Cerebellar nuclear complex (tissue), 1 donor: ENCODE measurements around the gene ADD1.

ENCODE experiments used
- DNase-seq, 2 experiments: peaks; one replicate each; lab custom pipeline; 2025; lab: John Stamatoyannopoulos, UW

The ADD1 gene

GRCh38 chr4:2820216-2820982, 23.2 kb upstream of the ADD1 start:
- no peak for DNase-seq

GRCh38 chr4:2822461-2823300, 21.0 kb upstream of the ADD1 start:
- DNase-seq, result no peak

DNA sequence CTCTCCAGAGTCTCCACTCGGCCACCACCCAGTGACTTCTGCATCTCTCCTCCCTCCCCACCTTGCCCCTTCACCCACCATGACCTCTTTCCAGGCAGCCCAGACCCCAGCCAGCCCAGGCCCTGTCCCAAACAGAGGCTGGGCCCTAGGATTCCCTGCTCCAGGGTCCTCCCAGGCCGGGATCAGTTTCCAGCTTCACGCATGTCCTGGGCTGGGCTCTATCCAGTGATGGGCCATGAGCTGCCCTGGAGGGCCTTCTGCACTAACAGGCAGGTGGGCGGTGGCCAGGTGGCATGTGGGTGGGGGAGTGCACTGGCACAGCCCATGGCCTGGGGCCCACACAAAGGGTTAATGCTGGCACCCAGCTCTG, 20.4 kb upstream of the ADD1 start:
- no peak for DNase-seq

DNA sequence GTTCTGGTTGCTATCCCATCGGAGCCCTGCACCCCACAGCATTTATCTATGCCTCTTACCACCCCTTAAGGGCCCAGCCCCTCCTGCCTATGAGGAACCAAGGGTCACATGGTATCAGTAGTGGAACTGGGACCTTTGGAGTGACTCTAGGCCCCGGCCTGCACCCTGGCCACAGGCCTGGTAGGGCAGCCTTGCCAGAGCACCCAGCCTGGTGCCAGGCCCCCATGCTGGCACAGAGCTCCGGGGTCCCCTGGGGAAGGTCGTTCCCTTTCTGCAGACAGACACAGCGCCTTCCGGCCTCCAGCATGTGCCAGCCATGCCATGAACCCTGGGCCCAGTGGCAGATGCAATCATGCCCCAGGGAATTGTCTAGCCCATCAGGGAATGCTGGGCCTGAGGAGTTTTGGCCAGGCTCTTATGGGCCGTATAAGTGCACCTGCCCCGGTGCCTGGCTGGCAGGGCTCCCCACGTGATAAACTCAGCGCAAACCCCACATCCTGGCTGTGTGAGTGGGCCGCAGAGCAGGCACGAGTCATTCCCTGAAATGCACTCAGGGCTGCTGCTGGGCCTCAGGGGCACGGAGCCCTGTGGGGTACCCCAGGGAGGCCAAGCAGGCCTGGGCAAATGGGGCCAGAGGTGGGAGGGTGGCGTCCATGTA, 19.8 kb upstream of the ADD1 start:
- no peak for DNase-seq

GRCh38 chr4:2824329-2824835, 19.3 kb upstream of the ADD1 start:
- DNase-seq, result no peak

DNA sequence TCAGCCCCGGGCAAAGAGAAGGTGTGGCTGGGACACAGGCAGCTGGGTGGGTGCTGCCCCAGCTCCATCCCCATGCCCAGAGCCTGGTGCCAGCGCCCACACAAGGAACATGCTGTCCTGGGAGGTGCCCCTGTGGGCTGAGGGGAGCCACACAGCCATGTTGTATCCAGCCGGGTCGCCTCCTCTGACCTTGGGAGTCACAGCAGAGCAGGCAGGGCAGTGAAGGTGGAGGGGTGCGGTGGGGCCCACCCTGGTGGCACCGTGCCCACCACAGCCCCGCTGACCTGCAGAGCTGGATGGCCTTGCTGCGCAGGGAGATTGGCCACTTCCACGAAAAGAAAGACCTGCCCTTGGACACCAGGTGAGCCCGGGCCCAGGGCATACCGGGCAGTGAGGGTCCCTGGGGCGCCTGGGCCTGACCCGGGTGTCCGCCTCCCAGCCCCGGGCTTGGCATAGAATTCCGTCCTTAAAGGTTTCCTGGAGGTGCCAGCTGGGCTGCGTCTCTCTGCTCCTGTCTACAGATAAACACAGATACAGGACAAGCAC, 18.7 kb upstream of the ADD1 start:
- no peak for DNase-seq

GRCh38 chr4:2825740-2826139, 17.9 kb upstream of the ADD1 start:
- no peak for DNase-seq

- no peak for DNase-seq
These were observed 16.4 kb upstream of the ADD1 start for GRCh38 chr4:2827071-2827873.

DNA sequence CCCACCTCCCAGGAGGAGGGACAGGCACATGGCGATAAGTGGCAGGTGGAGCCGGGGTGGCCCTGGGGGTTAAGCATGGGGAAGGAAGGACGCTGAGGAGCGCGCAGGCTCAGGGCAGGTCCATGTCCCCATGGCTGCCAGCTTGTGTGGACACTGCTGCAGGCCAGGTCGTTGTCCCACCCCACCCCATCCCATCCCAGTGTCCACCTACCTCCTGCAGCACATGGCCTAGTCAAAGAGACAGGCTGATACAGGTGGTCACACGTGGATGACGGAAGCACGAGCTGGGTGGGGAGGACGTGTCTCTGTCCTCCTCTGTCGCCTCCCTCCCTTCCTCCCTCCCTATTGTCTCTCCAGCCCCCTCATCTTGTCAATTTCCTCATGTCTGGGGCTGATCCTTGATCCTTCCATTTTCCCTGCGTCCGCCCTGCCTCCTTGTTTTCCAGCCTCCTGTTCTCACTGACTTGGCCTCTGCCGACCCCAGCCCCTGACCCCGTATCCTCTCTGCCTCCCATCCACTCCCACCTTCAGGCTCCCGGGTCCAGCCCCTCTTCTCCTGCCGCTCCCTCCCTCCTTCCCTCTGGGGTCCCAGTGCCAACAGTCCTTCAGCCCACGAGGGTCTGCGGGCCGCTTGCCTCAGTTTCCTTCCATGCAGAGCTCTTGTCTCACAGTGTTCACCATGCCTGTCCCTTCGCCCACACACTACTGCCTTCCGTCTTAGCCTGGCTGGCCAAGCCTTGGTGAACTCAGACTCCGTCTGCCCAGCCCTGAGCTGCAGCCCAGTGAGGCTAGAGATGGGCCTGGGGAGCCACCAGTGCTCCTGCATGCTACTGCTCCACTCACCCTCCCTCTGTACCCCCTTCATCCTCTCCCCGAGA, 15.5 kb upstream of the ADD1 start:
- DNase-seq, result no peak

DNA sequence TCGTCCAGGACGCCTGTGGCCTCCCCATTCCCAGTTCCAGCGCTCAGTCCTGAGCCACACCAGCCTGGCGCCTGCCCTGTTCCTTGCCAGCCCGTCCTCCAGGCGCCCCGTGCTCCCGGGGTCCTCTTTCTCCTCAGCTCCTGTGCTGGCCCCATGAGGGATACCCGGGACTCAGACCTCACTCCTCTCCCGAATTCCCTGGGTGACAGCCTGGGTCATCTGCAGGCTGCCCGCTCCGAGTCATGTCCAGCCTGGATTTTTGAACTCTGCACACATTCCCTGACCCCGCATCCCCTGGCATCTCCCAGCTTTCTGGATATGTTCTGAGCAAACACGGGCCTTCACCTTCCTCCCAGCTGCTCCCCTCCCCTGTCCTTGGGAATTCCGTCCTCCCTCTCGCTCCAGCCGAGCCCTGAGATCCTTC, 14.9 kb upstream of the ADD1 start:
- no peak for DNase-seq

DNA sequence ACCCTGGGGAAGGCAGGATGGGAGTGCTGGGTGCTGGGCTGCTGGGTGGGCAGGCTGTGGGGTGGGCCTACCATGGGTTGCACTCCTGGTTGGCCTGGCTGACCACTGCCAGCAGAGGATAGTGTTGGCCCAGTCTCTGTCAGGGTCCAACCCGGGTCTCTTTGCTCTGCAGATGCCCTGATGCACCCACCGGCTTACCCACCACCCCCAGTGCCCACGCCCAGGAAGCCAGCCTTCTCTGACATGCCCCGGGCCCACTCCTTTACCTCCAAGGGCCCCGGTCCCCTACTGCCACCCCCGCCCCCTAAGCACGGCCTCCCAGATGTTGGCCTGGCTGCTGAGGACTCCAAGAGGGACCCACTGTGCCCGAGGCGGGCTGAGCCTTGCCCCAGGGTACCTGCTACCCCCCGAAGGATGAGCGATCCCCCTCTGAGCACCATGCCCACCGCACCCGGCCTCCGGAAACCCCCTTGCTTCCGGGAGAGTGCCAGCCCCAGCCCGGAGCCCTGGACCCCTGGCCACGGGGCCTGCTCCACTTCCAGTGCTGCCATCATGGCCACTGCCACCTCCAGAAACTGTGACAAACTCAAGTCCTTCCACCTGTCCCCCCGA, 14.2 kb upstream of the ADD1 start:
- DNase-seq, result no peak

- no peak for DNase-seq
These were observed 13.7 kb upstream of the ADD1 start for GRCh38 chr4:2829933-2830451.

DNA sequence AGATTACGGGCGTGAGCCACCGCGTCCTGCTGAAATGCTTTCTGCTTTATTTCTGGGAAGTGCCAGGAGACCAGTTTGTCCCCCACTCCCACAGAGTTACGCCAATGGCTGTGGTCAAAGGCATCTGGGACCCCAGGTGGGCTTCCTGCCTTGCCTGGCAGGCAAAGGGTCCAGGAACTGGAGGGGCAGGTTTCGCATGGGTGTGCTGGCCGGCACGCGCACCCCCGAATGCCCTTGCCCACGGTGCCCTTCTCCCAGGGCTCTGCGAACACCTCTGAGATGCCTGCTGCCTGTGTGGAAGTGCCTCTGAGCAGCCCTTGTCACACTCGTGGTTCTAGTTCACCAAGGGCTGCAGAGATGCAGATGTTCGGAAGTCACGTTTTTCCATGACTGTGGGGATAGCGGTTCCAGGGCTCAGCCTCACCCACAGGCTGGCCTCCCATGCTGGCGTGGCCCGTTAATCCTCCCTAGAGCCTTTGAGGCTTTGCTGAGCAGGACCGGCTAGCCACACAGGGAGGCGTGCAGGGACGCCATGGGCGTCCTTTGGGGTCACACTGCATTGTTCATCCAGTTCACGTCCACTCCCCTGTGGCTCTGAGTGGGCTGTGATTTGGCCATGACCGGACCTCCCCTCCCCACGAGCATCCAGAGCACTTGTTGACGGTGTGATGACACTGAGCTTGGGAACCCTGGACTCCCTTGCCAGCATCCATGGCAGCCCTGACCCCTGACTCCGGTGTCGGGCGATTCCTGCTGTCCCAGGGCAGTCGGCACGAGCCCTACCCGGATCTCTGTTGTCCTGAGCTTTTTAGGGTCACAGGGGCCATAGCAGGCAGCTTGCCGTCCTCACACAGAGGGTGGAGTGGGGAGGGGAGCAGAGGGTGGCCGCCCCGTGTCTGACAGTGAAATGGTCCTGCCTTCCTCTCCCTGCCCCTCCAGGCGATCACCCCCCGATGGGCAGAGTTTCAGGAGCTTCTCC, 12.7 kb upstream of the ADD1 start:
- no peak for DNase-seq

GRCh38 chr4:2831611-2832308, 11.9 kb upstream of the ADD1 start:
- no peak for DNase-seq

DNA sequence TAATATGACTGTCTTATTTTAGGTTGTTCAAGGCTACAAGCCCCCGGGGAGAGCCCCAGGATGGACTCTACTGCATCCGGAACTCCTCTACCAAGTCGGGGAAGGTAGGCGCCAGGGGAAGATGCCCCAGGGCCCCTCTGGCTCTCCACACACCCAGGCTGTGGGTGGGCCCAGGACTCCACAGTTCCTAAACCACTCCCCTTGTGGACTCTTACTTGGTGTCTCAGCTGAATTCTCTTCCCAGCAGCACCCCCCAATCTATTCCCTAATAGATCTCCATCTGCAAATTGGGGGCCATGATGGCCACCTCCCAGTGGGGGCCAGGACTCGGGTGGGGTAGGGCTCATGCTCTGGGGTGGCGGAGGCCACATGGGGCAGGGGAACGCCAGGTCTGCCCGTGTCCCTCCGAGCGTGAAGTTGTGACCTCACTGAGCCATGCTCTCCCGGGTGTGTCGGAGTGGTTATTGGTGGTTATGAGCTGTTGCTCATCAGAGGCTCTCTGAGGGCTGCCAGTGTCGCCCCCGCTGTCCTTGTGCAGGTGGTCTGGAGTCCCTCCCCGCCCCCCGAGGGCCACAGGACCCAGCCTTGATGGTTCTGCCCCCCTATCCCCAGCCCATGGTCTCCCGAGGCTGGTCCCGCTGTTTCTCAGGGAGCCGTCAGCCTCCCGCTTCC, 11.2 kb upstream of the ADD1 start:
- no peak for DNase-seq

DNA sequence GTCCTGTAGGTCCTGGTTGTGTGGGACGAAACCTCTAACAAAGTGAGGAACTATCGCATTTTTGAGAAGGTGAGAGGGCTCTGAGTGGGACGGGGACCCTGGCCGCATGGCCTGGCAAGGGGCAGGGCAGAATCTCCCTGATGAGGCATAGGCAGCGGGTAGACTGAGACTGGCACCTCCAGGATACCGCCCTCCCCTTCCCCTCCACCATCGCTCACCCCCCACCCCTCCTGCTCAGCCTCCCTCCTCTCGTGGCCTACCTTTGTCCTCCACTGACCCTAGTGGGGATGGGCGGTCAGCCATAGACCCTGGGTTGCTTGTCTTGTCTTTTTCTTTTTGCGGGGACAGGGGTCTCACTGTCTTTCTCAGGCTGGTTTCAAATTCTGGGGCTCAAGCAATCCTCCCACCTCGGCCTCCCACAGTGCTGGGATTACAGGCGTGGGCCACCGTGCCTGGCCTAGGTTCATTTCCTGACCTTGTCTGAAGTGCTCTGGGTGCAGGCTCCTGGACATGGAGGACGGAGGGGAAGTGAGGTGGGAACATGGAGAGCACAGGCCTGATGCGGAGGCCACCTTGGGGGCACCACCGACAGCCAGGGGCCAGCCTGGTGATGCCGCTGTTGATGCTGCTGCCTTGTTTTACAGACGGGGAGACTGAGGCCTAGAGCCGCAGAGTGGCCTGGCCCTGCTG, 10.5 kb upstream of the ADD1 start:
- DNase-seq, result no peak

DNA sequence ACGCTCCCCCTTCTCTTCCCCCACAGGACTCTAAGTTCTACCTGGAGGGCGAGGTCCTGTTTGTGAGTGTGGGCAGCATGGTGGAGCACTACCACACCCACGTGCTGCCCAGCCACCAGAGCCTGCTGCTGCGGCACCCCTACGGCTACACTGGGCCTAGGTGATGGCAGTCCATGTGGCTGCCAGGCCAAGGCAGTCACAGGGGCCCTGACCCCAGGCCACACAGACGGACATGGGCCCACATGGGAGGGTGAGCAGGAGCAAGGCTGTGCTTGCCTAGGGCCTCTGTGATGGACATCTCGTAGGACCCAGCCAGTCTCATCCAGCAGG, 10.0 kb upstream of the ADD1 start:
- no peak for DNase-seq
